Suprapubic skin (tissue), 3 donors: Measurements from ENCODE around the gene SGO2.

ENCODE experiments used
- CTCF ChIP-seq, 2 donors: fragments of 200-600 bp in 1 of 2; fragments of 450-650 bp in 1 of 2; sonication (generic) in 1 of 2; IDR thresholded peaks; one replicate each; pipeline ENCODE4 v1.5.1; 2016 to 2019; ENCODE audit warnings: antibody characterized with exemption in 2 of 2, mild to moderate bottlenecking in 1 of 2, moderate library complexity in 1 of 2
- POLR2A ChIP-seq, 2 donors: fragments of 450-650 bp; IDR thresholded peaks; one replicate each; pipeline ENCODE4 v1.6.1; 2017; ENCODE audit warnings: antibody characterized with exemption in 2 of 2, mild to moderate bottlenecking in 2 of 2, moderate library complexity in 2 of 2

DNA sequence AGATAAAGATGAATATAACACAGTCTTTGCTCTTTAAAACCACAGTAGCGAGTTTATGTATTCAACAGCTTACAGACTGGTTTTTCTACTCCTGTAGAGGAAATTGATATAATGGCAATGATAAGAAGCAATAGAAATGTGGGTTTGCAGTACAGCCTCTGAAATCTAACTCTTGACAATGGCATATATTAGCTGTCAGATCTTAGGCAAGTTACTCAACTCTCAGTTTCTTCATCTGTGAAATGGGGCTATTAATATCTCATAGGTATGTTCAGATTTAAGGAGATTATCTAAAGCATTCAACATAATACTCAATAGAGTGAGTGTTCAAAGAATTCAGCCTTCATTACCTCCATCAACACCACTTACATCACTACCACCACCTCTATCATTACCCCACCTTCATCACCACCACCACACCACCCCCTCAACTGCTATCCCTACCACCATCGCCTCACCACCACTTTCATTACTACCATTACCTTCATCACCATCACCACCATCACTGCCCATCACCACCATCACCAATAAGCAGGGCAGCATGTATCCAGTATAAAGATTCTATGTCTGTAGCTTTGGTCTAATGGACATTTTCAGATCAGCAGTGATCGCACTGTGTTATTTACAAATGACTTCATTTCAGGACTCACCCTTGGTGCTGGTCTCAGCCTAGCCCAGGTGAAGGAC is 82.5 kb downstream of the SGO2 start:
- TF ChIP-seq CTCF (IDR thresholded peaks at IDR 0.05) = no peak
- no peak for TF ChIP-seq POLR2A (IDR thresholded peaks at IDR 0.05)
